AG09309 (cell line): ENCODE measurements around the gene MAPK11.

Source experiments
- DNase-seq: peaks from one replicate; pipeline ENCODE4 v3.0.0-alpha.2; 2010; ENCODE audit warnings: low read depth
- H3K4me3 ChIP-seq: 2 replicates; pipeline ENCODE4 v1.5.1; 2011; ENCODE audit warnings: mild to moderate bottlenecking, low read depth, low read length, moderate library complexity; ENCODE audit not compliant: control insufficient read depth
- TF ChIP-seq, protein P1 (sequence below): IDR thresholded peaks from 2 replicates; pipeline ENCODE4 v1.5.1; 2011; ENCODE audit warnings: mild to moderate bottlenecking, low read depth, low read length, inconsistent platforms; ENCODE audit not compliant: insufficient read depth, control insufficient read depth; ENCODE audit errors: missing control alignments

Gene MAPK11

DNA sequence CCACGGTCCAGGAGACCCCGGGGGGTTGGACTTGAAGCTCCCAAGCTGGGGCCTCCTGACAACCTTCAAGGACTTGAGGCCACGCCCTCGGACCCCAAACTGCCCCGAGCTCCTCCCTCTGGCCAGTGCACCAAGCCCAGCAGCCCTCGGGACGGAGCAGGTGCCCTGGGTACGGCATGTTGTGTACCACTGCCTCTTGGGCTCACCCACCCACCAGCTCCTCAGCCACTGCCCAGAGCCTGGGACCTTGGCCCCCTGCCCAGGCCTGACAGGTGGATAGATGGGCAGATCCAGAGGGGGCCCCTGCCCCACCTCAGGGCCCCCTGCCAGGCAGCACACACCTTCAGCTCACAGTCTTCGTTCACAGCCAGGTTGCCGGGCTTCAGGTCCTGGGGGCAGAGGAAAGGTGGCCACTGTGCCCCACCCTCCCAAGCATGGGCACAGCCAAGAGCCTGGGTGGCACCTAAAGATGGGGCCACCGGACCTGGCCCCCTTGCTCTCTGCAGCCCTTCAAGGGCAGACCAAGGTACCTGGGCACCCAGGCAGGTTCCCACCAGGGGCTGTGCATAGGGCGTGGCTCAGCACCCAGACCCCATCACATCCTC is 13.8 kb downstream of the MAPK11 start:
- TF ChIP-seq, protein P1, sequence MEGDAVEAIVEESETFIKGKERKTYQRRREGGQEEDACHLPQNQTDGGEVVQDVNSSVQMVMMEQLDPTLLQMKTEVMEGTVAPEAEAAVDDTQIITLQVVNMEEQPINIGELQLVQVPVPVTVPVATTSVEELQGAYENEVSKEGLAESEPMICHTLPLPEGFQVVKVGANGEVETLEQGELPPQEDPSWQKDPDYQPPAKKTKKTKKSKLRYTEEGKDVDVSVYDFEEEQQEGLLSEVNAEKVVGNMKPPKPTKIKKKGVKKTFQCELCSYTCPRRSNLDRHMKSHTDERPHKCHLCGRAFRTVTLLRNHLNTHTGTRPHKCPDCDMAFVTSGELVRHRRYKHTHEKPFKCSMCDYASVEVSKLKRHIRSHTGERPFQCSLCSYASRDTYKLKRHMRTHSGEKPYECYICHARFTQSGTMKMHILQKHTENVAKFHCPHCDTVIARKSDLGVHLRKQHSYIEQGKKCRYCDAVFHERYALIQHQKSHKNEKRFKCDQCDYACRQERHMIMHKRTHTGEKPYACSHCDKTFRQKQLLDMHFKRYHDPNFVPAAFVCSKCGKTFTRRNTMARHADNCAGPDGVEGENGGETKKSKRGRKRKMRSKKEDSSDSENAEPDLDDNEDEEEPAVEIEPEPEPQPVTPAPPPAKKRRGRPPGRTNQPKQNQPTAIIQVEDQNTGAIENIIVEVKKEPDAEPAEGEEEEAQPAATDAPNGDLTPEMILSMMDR: no peak
- DNase-seq: no peak
- H3K4me3 ChIP-seq: no peak overlapping the region

DNA sequence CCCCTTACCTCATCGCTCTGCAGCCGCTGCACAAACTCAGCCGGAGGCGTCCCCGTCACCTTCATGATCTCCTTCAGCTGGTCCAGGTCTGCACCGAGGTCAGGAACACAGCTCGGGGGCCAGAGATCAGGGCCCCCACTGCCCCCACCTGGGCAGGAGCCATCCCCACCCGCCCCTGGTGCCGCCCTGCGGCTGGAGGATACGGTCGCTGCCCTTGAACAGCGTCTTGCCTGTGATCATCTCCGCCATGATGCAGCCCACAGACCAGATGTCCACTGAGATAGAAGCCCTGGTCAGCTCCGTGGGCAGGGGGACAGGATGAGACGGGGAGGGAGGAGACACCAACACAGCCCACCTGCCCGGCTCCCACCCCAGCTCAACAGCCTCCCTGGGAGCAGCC is 14.6 kb downstream of the MAPK11 start:
- H3K4me3 ChIP-seq: no peak overlapping the region
- DNase-seq: no peak
- TF ChIP-seq, protein P1: no peak

DNA sequence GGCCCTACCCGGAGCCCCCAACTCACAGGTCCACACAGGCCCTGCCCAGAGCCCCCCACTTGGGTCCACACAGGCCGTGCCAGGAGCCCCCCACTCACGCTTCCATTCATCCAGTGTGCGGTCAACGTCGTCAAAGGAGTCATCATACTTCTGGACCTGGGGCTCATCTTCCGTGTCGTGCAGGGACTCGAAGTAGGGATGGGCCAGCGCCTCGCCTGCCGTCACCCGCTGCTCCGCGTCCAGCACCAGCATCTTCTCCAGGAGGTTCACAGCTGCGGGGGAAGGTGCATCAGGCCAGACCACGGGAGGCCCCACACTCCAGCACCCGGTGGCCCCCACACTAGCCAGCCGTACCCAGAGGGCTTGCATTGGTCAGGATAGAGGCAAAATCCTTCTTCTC is 15.1 kb downstream of the MAPK11 start:
- no peak overlapping the region for H3K4me3 ChIP-seq
- TF ChIP-seq, protein P1: no peak
- DNase-seq: no peak

DNA sequence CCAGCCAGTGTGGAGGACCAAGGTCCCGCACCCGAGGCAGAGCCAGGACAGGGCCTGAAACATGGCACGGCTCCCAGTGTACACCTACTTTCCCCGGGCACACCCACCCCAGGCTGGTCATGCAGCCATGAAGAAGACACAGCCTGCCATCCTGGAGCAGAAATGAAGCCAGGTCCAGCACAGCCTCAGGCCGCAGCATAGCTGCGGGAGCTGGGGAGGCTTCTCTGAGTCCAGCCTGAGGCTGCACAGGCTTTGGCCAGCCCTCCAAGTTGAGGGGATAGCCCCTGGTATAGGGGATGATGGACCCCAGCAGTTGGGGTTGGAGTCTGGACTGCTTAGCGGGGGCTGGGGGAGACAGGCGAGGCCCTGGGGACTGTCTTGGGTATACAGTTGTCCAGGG is 16.2 kb downstream of the MAPK11 start:
- DNase-seq: no peak
- TF ChIP-seq, protein P1: no peak
- no peak overlapping the region for H3K4me3 ChIP-seq

DNA sequence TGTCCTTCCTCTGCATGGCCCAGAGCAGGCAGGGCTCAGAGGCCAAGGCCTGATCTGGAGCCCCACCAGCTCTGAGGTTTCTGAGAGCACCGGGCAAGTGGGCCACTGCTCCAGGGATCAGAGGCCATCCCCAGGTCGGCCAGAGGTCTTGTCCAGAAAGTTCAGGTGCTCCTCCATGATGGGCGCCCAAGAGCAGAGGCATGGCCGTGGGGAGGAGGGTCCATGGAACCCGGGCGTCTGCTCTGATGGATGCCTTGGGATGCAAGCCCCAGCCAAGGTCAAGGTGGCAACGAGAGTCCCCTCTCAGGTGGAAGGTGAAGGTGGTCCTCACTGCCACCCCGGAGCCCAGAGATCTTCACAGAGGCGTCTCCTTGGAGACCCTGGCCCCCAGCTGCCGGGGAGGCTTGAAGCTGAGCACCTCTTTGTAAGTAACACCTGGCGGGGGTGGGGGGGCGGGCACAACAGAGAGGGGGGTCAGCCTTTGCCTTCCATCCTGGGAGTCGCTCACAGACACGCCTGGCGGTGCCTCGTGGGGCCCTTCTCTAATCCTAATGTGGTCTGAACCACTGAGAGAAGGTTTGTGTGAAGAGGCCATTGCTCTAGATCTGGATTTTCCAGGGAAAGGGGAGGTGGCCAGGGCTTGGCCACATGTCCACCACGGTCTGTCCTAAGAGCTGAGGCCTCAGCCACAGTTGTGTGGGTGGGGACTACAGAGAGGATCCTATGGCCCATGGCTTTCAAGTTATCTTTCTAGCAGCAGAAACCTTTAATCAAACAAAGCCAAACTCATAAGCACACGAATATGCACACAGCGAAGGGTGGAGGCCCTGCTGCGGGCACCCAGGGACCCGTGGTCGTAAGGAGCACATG is 16.9 kb downstream of the MAPK11 start:
- no peak for DNase-seq
- TF ChIP-seq, protein P1: no peak
- no peak overlapping the region for H3K4me3 ChIP-seq

DNA sequence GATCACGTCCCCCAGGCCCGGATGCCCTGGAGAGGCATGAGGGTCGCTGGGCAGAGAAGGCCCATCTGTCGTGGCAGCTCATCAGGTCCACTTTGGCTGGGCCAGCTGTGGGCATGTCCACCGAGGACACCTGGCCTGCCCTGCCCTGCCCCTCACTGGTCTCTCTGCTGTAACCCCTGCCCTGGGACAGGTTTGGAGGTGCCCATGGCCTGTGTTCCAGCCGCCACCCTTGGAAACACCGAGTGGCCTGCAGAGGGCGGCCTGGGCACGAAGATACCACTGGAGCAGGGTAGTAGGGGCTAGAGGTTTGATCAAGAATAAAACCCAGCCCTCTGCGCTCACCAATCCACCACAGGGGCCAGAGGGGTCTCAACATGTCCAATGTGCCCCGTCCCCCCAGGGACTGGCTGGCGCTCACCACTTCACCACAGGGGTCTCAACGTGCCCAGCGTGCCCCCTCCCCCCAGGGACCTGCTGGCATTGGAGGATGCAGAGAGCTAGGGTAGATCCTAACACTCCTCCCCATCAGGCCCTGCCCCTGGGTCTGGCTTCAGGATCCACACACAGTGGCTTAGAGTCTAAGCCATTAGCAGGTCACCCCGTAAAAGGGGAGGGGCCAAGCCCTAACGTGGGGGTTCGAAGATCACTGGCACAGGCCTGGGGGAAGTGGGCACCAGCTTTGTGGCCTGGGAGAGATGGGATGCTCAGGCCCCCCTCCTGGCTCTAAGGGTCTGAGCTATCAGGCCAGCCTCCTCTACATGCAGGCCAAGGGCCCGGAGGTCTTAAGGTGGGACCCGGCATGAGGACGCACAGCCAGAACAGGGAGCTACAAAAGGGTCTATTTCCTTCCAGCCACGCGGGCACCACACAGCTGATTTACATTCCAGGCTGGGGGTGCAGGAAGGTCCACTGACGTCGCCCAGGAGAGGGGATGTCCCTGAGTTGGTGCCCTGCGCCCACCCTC is 17.8 kb downstream of the MAPK11 start:
- no peak overlapping the region for H3K4me3 ChIP-seq
- DNase-seq: no peak
- TF ChIP-seq, protein P1: peak; percentile 83
